A549 treated with AZD9567 at 1 μM for 4 hours (cell line): ENCODE results near the gene GCN1. TPM values are rescaled to one million over a fixed set of nuclear protein-coding genes. Genes with fewer than 3 reads are reported as not detected.

Experiments
- total RNA-seq: library from RNA; stranded (reverse); fragments of 200-300 nt; extraction: Qiagen RNA extraction; gene quantifications from 5 replicates; pipeline ENCODE4 v1.2.3, GENCODE V29; 2022; ENCODE audit not compliant: insufficient read depth

Gene GCN1, protein sequence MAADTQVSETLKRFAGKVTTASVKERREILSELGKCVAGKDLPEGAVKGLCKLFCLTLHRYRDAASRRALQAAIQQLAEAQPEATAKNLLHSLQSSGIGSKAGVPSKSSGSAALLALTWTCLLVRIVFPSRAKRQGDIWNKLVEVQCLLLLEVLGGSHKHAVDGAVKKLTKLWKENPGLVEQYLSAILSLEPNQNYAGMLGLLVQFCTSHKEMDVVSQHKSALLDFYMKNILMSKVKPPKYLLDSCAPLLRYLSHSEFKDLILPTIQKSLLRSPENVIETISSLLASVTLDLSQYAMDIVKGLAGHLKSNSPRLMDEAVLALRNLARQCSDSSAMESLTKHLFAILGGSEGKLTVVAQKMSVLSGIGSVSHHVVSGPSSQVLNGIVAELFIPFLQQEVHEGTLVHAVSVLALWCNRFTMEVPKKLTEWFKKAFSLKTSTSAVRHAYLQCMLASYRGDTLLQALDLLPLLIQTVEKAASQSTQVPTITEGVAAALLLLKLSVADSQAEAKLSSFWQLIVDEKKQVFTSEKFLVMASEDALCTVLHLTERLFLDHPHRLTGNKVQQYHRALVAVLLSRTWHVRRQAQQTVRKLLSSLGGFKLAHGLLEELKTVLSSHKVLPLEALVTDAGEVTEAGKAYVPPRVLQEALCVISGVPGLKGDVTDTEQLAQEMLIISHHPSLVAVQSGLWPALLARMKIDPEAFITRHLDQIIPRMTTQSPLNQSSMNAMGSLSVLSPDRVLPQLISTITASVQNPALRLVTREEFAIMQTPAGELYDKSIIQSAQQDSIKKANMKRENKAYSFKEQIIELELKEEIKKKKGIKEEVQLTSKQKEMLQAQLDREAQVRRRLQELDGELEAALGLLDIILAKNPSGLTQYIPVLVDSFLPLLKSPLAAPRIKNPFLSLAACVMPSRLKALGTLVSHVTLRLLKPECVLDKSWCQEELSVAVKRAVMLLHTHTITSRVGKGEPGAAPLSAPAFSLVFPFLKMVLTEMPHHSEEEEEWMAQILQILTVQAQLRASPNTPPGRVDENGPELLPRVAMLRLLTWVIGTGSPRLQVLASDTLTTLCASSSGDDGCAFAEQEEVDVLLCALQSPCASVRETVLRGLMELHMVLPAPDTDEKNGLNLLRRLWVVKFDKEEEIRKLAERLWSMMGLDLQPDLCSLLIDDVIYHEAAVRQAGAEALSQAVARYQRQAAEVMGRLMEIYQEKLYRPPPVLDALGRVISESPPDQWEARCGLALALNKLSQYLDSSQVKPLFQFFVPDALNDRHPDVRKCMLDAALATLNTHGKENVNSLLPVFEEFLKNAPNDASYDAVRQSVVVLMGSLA (N-terminal part only)
- total RNA-seq = 53.4 to 73.4 TPM (median 56.7 TPM) in 5 replicates

GRCh38 chr12:120194534-120195395 is at the start of gene GCN1:
GCN1 (minus strand) TSS chr12:120194715; CDS start chr12:120194697, 18 bp downstream.

DNA sequence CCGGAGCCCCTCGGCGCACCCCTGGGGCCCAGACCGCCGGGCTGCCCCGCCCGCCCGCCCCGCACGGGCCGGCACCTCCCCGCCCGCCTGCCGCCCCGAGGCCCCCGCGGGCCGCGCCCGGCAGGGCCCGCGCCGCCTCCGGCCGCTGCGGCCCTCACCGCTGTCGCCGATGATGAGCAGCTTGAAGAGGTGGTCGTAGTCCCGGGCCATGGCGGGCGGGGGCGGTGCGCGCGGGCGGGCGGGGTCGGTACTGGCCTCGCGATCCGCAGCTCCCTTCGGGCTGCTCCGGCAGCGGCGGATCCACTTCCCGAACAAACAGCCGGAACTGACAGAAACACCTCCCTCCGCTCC is 78.1 kb downstream of the GCN1 start, which contains the start of gene RAB35:
RAB35 (minus strand) TSS at position 313 of the 351 bp plus-strand sequence; CDS start at position 210, 103 bp downstream.

Other genes starting within 250 kb of the GCN1 start
- gene BICDL1, start 205.5 kb downstream of the GCN1 start, total RNA-seq = 2.1 to 5.7 TPM (median 4.7 TPM) in 5 replicates
- 79.9 to 87.6 TPM (median 81.6 TPM) in 5 replicates for gene RAB35, start 78.0 kb downstream of the GCN1 start, total RNA-seq
- gene RPLP0, start 6.4 kb upstream of the GCN1 start, total RNA-seq = 3,597 to 4,224 TPM (median 3,618 TPM) in 5 replicates
- gene PXN, start 71.0 kb upstream of the GCN1 start, total RNA-seq = 178 to 217 TPM (median 192 TPM) in 5 replicates
- 13.6 TPM in 1 of 5 replicates, not detected in the others for gene RNU4-2, start 97.2 kb upstream of the GCN1 start, total RNA-seq
- gene RNU4-1, start 98.5 kb upstream of the GCN1 start, total RNA-seq = not detected in 5 replicates
- gene SIRT4, start 107.6 kb upstream of the GCN1 start, total RNA-seq = 0.83 to 1.1 TPM (median 0.99 TPM) in 4 of 5 replicates, not detected in the other
- gene PLA2G1B, start 133.1 kb upstream of the GCN1 start, total RNA-seq = not detected in 5 replicates
- 1.0 to 1.1 TPM (median 1.1 TPM) in 4 of 5 replicates, not detected in the other for gene MSI1, start 174.4 kb upstream of the GCN1 start, total RNA-seq
- 761 to 881 TPM (median 868 TPM) in 5 replicates for gene COX6A1, start 243.4 kb upstream of the GCN1 start, total RNA-seq